BLaER1 (cell line): ENCODE results near the gene MALRD1.

Experiments
- H3K27ac ChIP-seq: shearing (Covaris generic); formaldehyde crosslinking; 2 replicates; pipeline ENCODE4 v1.8.1; 2022
- H3K27me3 ChIP-seq: shearing (Covaris generic); formaldehyde crosslinking; 2 replicates; pipeline ENCODE4 v1.8.1; 2022
- H3K36me3 ChIP-seq: shearing (Covaris generic); formaldehyde crosslinking; 2 replicates; pipeline ENCODE4 v1.8.1; 2022
- H3K4me1 ChIP-seq: shearing (Covaris generic); formaldehyde crosslinking; 2 replicates; pipeline ENCODE4 v1.8.1; 2022
- H3K4me2 ChIP-seq: shearing (Covaris generic); formaldehyde crosslinking; 2 replicates; pipeline ENCODE4 v1.8.1; 2022
- H3K4me3 ChIP-seq: shearing (Covaris generic); formaldehyde crosslinking; 2 replicates; pipeline ENCODE4 v1.8.1; 2022
- H3K9ac ChIP-seq: shearing (Covaris generic); formaldehyde crosslinking; 2 replicates; pipeline ENCODE4 v1.8.1; 2022
- H3K9me3 ChIP-seq: shearing (Covaris generic); formaldehyde crosslinking; 2 replicates; pipeline ENCODE4 v1.8.1; 2022
- H4K20me1 ChIP-seq: shearing (Covaris generic); formaldehyde crosslinking; 2 replicates; pipeline ENCODE4 v1.8.1; 2022
- Cebpa-rat ChIP-seq: shearing (Covaris generic); IDR thresholded peaks from 2 replicates; pipeline ENCODE4 v1.8.1; 2022

MALRD1 gene

DNA sequence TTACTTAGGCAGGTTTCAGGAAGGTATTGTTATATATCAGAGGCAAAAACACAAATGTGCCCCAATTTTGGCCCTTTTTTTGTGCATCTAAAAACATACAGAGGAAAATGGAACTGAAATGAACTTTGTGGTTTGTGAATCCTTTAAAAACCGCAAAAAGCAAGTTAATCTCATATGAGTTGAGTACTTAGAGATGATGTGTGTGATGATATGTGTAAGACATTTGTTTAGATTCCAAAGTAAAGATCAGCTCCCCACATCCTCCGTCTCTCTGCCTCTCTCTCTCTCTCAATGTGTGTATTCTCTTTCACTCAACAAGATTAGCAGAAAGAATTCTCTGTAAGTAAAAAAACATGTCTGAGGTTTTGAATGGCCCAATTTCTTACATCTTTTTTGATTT is 201.9 kb downstream of the MALRD1 start:
- H3K4me1 ChIP-seq, result peaks cover 32% of the 10 kb centered on the region
- H3K4me2 ChIP-seq, result peak overlapping the region; percentile 52
- H3K27me3 ChIP-seq, result no peaks in the 10 kb centered on the region
- H3K36me3 ChIP-seq, result no peaks in the 10 kb centered on the region
- H3K27ac ChIP-seq, result no peak overlapping the region
- H3K9me3 ChIP-seq, result peaks cover 10% of the 10 kb centered on the region
- TF ChIP-seq Cebpa-rat, result no peak
- H4K20me1 ChIP-seq, result no peaks in the 10 kb centered on the region
- no peak overlapping the region for H3K4me3 ChIP-seq
- no peak overlapping the region for H3K9ac ChIP-seq

DNA sequence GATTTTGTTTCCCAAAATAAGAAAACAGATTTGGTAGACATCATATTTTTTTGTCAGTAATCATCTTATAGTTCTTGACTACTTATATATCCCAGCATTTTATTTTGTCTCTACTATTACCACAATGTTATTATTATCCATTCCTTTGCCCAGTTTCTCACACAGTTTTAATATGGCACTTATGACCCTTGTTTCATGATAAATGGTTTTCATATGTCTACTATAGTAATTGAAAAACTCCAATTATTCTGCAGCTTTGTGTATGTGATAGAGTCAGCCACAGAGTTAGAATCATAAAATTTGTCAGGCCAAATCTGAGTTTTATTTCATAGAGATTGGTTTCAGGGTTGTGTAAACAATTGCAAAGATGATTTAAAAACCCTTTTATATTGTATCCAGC is 203.9 kb downstream of the MALRD1 start:
- TF ChIP-seq Cebpa-rat, result no peak
- H3K4me3 ChIP-seq, result no peak overlapping the region

DNA sequence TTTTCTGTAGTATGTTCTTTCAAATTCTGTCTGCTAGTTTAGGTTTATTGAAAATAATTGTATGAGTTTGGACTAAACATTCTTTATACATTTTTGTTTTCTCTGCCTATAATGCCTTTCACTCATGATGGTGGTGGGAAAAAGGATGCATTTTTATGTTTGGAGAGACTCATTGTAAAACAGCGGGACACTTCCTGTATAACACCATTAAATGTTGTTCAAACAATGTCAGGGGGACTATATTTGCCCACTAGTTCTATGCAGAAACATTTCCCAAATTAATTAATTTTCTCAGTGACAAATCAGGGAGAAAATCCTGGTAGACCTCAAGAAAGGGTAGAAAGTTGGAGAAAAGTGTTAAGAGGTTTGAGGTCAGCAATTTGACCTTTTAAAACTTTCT is 207.7 kb downstream of the MALRD1 start:
- no peak overlapping the region for H3K4me2 ChIP-seq
- peaks cover 10% of the 10 kb centered on the region for H3K9me3 ChIP-seq
- TF ChIP-seq Cebpa-rat, result no peak
- H3K36me3 ChIP-seq, result no peaks in the 10 kb centered on the region
- H3K4me3 ChIP-seq, result no peak overlapping the region
- no peaks in the 10 kb centered on the region for H3K27me3 ChIP-seq
- H3K27ac ChIP-seq, result no peak overlapping the region
- no peak overlapping the region for H3K9ac ChIP-seq
- H4K20me1 ChIP-seq, result no peaks in the 10 kb centered on the region
- peaks cover 10% of the 10 kb centered on the region for H3K4me1 ChIP-seq

More for the DNA sequence above, 203.9 kb downstream of the MALRD1 start:
- Histone ChIP-seq H3K27me3 (no peaks in the 10 kb centered on the region), H3K9me3 (peaks cover 10% of the 10 kb centered on the region), H3K4me1 (peaks cover 32% of the 10 kb centered on the region), H4K20me1 (no peaks in the 10 kb centered on the region), H3K9ac (no peak overlapping the region), H3K27ac (no peak overlapping the region), H3K4me2 (no peak overlapping the region), H3K36me3 (no peaks in the 10 kb centered on the region)

DNA sequence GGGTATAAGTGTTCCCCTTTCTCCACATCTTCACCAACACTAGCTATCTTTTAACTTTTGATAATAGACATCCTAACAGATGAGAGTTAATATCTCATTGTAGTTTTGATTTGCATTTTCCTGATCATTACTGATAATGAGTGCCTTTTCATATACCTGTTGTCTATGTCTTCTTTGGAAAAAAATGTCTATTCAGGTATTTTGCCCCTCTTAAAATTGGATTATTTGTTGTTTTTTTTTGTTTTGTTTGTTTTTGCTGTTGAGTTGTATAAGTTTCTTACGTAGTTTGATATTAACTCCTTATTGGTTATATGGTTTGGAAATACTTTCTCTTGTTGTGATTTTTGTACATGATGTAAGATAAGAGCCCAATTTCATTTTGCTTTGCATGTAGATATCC is 214.7 kb downstream of the MALRD1 start:
- H3K4me3 ChIP-seq, result no peak overlapping the region
- H3K9me3 ChIP-seq, result no peaks in the 10 kb centered on the region
- H3K36me3 ChIP-seq, result no peaks in the 10 kb centered on the region
- H3K9ac ChIP-seq, result no peak overlapping the region
- no peak overlapping the region for H3K27ac ChIP-seq
- H3K27me3 ChIP-seq, result no peaks in the 10 kb centered on the region
- no peak for TF ChIP-seq Cebpa-rat
- H3K4me1 ChIP-seq, result no peaks in the 10 kb centered on the region
- no peak overlapping the region for H3K4me2 ChIP-seq
- no peaks in the 10 kb centered on the region for H4K20me1 ChIP-seq

DNA sequence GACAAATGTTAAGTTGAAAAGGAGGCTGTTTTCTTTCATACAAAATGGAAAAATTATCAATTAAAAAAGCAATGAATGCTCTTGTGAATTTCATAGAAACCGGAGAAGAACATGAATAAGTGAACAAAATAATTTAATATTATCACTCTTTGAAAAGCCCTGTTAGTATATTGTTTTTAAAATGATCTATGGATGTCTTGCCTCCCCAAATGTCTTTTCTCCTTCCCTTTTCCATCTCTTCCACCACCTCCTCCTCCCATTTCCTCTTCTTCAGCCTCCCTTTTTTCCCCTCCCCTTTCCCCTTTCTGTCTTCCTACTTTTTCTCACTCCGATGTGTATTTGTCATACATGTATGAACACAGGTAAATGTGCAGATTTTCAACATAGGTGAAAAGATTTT is 234.7 kb downstream of the MALRD1 start:
- H3K27ac ChIP-seq, result no peak overlapping the region
- H3K4me1 ChIP-seq, result no peaks in the 10 kb centered on the region
- H3K36me3 ChIP-seq, result no peaks in the 10 kb centered on the region
- no peaks in the 10 kb centered on the region for H3K9me3 ChIP-seq
- no peaks in the 10 kb centered on the region for H3K27me3 ChIP-seq
- no peak overlapping the region for H3K4me3 ChIP-seq
- no peak overlapping the region for H3K4me2 ChIP-seq
- H4K20me1 ChIP-seq, result no peaks in the 10 kb centered on the region
- H3K9ac ChIP-seq, result no peak overlapping the region
- no peak for TF ChIP-seq Cebpa-rat

DNA sequence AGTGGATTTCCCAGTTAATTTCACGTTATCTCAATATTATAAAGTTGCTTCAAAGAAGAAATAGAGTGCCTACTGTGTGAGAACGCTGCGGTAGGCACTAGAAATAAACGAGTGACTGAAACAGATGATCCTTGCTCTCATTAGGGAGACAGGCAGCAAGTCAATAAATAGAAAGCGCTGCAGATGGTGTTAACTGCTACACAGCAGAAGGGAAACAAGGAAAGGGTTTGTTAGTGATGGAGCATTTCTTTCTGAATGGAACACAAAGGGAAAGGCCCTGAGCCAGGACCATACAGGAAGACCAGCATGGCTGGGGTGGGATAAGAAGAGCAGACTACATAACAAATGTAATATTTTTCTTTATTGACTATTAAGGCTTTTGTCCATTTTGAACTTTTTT is 235.2 kb downstream of the MALRD1 start:
- TF ChIP-seq Cebpa-rat, result no peak
- H3K4me3 ChIP-seq, result no peak overlapping the region
- no peaks in the 10 kb centered on the region for H3K27me3 ChIP-seq

DNA sequence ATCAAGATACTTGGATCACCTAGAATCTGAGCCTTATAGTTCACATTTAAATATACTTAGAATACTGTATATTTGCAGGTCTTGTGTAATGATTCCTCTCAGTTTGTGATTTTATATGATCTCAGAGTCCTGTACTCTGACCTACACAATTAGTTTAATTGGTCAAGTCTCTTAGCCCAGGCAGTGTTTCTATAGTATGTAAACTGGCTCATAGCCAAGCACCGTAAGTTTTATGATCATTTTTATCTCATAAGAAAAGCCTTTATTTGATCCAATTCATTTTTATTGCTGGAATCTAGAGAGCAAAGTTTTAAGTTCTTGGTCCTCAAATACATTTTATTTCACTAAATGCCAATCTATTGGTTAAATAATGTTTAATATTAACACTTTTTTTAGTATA is 242.2 kb downstream of the MALRD1 start:
- H3K4me1 ChIP-seq, result no peaks in the 10 kb centered on the region
- H3K36me3 ChIP-seq, result no peaks in the 10 kb centered on the region
- H3K27ac ChIP-seq, result no peak overlapping the region
- no peak for TF ChIP-seq Cebpa-rat
- no peaks in the 10 kb centered on the region for H3K27me3 ChIP-seq
- H3K4me3 ChIP-seq, result no peak overlapping the region
- no peaks in the 10 kb centered on the region for H3K9me3 ChIP-seq
- no peak overlapping the region for H3K4me2 ChIP-seq
- no peaks in the 10 kb centered on the region for H4K20me1 ChIP-seq
- H3K9ac ChIP-seq, result no peak overlapping the region

More for the DNA sequence above, 235.2 kb downstream of the MALRD1 start:
- H3K27ac ChIP-seq, result no peak overlapping the region
- H4K20me1 ChIP-seq, result no peaks in the 10 kb centered on the region
- no peaks in the 10 kb centered on the region for H3K9me3 ChIP-seq
- no peaks in the 10 kb centered on the region for H3K36me3 ChIP-seq
- H3K4me1 ChIP-seq, result no peaks in the 10 kb centered on the region
- H3K9ac ChIP-seq, result no peak overlapping the region
- no peak overlapping the region for H3K4me2 ChIP-seq

DNA sequence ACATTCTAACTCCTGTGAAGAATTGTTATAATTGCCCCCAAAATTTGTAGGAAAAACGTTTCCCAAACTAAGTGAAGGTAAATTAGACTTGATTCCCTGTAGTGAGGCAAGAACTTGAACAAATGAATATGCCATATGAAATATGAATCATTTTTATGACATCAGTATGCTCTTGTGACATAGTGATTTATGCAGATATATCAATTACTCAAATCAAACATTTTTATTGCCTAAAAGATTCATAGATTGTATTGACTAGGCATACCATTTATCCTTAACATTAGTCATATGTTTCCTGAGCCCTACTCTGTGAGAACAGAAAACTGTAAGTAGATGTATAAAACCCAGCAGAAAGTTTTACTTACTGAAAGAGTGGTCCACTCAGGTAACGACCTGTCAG is 245.6 kb downstream of the MALRD1 start:
- H4K20me1 ChIP-seq, result no peaks in the 10 kb centered on the region
- no peaks in the 10 kb centered on the region for H3K9me3 ChIP-seq
- no peak overlapping the region for H3K27ac ChIP-seq
- TF ChIP-seq Cebpa-rat, result no peak
- H3K36me3 ChIP-seq, result no peaks in the 10 kb centered on the region
- no peaks in the 10 kb centered on the region for H3K4me1 ChIP-seq
- H3K9ac ChIP-seq, result no peak overlapping the region
- H3K27me3 ChIP-seq, result no peaks in the 10 kb centered on the region
- no peak overlapping the region for H3K4me3 ChIP-seq
- no peak overlapping the region for H3K4me2 ChIP-seq

DNA sequence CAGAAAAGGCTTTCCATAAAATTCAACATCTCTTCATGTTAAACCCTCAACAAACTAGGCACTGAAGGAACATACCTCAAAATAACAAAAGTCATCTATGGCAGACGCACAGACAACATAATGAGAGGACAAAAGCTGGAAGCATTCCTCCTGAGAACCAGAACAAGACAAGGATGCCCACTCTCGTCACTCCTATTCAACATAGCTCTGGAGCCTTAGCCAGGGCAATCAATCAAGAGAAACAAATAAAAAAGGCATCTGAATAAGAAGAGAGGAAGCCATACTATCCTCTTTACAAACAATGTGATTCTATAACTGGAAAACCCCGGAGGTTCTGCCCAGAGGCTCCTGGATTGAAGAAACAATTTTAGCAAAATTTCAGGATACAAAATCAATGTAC is 251.0 kb downstream of the MALRD1 start:
- Histone ChIP-seq H3K9me3 (no peaks in the 10 kb centered on the region), H3K27me3 (no peaks in the 10 kb centered on the region), H3K9ac (no peak overlapping the region), H3K4me1 (no peaks in the 10 kb centered on the region), H3K4me3 (no peak overlapping the region), H3K27ac (no peak overlapping the region), H4K20me1 (no peaks in the 10 kb centered on the region), H3K4me2 (no peak overlapping the region), H3K36me3 (no peaks in the 10 kb centered on the region)
- TF ChIP-seq Cebpa-rat, result no peak

DNA sequence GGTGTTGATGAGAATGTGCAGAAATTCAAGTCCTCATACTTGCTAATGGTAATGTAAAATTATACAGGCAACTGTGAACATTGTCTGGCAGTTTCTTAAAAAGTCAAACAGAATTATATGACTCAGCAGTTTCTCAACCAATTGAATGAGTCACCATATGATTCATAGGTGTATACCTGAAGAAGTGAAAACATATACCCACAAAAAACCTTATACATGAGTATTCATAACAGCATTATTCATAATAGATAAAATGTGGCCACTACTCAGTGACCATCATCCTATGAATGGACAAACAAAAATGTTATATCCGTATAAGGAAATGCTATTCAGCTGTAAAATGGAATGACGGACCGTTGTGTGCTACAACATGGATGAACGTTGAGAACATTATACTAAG is 253.5 kb downstream of the MALRD1 start:
- H3K9ac ChIP-seq, result no peak overlapping the region
- H3K27ac ChIP-seq, result no peak overlapping the region
- no peaks in the 10 kb centered on the region for H3K9me3 ChIP-seq
- H3K4me3 ChIP-seq, result no peak overlapping the region
- no peak for TF ChIP-seq Cebpa-rat
- H4K20me1 ChIP-seq, result no peaks in the 10 kb centered on the region
- no peak overlapping the region for H3K4me2 ChIP-seq
- H3K27me3 ChIP-seq, result no peaks in the 10 kb centered on the region
- H3K36me3 ChIP-seq, result no peaks in the 10 kb centered on the region
- H3K4me1 ChIP-seq, result no peaks in the 10 kb centered on the region

DNA sequence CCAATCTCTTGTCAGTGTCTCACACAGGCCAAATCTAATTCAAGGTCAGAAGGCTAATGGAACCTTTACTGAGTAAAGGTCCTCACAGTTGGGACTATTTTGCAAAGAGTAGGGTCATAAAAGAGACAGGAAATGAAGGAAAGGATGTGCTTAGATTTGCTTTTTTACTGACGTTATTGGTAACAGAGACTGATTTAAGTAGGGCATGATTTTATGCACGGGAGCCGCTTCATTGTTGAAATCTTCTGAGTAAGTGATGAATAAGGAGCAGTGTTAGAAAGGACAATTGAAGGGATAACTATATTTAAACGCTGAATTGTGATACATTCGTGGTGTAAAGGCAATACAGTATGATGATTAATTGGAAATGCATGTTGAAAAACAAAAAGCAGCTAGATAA is 261.5 kb downstream of the MALRD1 start:
- Histone ChIP-seq H3K4me3 (no peak overlapping the region), H3K36me3 (no peaks in the 10 kb centered on the region), H3K9ac (no peak overlapping the region), H3K27me3 (no peaks in the 10 kb centered on the region), H3K4me1 (no peaks in the 10 kb centered on the region), H3K9me3 (no peaks in the 10 kb centered on the region), H4K20me1 (no peaks in the 10 kb centered on the region), H3K27ac (no peak overlapping the region), H3K4me2 (no peak overlapping the region)
- TF ChIP-seq Cebpa-rat, result no peak
